HPDE6-E6E7 (cell line): ENCODE measurements around the gene RASL11B.

ENCODE experiments used
- DNase-seq: peaks from one replicate; pipeline ENCODE4 v3.0.0; 2011; ENCODE audit warnings: missing footprints; ENCODE audit errors: extremely low spot score

The RASL11B gene

DNA sequence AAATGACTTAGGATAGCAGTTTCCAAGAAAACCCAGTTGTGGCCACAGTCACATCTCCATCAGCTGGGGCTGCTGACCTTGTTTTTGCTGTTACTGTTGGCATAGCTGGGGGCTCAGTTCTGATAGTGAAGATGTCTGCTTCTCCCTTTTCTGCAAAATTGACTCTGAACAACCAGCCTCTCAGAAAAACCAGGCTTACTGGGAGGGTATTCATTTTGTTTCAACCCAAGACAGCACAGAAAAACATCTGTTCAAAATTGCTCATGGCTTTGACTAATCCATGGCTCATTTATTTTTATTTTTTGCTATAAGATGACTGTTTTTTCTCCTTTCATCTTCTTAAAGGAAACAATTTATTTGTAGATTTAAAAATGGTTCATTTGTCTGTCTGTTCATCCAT, 53.1 kb downstream of the RASL11B start:
- no peak for DNase-seq

- DNase-seq, result no peak
These were observed 53.7 kb downstream of the RASL11B start for GRCh38 chr4:52915730-52916300.
